WTC11 (cell line): Measurements from ENCODE around the gene NIPA2. TPM values are rescaled to one million over a fixed set of nuclear protein-coding genes. Genes with fewer than 3 reads are reported as not detected.

Experiments used
- ATAC-seq: fragments of 200-7000 bp; cut with Tn5 transposase; 2 replicates; pipeline ENCODE4 v1.10.0; 2021; ENCODE audit warnings: mild to moderate bottlenecking, moderate library complexity
- CTCF ChIA-PET: fragments of 300-600 bp; sonication (Branson Sonifier 250); formaldehyde crosslinking; loops from one replicate; lab custom pipeline; 2021; ENCODE audit warnings: antibody characterized with exemption; lab: Charles Lee
- POLR2A ChIA-PET: fragments of 350-600 bp; sonication (Branson Sonifier 250); formaldehyde crosslinking; loops from one replicate; lab custom pipeline; 2021; ENCODE audit warnings: antibody characterized with exemption; lab: Charles Lee
- DNase-seq: peaks from one replicate; pipeline ENCODE4 v3.0.0; 2021; ENCODE audit warnings: low spot score
- H3K27ac Mint-ChIP-seq: 2 replicates; pipeline ENCODE4 v1.8.0; 2021; ENCODE audit warnings: mixed read lengths
- H3K27me3 Mint-ChIP-seq: 2 replicates; pipeline ENCODE4 v1.8.0; 2021; ENCODE audit warnings: low read depth, mild to moderate bottlenecking, moderate library complexity, mixed read lengths
- H3K36me3 Mint-ChIP-seq: 2 replicates; pipeline ENCODE4 v1.8.0; 2021; ENCODE audit warnings: mixed read lengths
- H3K4me1 Mint-ChIP-seq: 2 replicates; pipeline ENCODE4 v1.8.0; 2022; ENCODE audit warnings: mixed read lengths
- H3K4me3 Mint-ChIP-seq: 2 replicates; pipeline ENCODE4 v1.8.0; 2021; ENCODE audit warnings: mild to moderate bottlenecking, moderate library complexity, mixed read lengths
- H3K9me3 Mint-ChIP-seq: 2 replicates; pipeline ENCODE4 v1.8.0; 2021; ENCODE audit warnings: mixed read lengths
- AR ChIP-seq: fragments of 250-450 bp; sonication (Bioruptor Pico); IDR thresholded peaks from 2 replicates; pipeline ENCODE4 v1.9.0; 2021; ENCODE audit warnings: mild to moderate bottlenecking
- CDX4 ChIP-seq: fragments of 250-450 bp; sonication (Bioruptor Pico); IDR thresholded peaks from 2 replicates; pipeline ENCODE4 v1.9.0; 2021; ENCODE audit warnings: moderate library complexity, mild to moderate bottlenecking, inconsistent platforms, borderline replicate concordance
- ELF4 ChIP-seq: sonication (generic); formaldehyde crosslinking; IDR thresholded peaks from 2 replicates; pipeline ENCODE4 v1.8.1; 2022; ENCODE audit warnings: low read depth, mild to moderate bottlenecking, moderate library complexity, missing genetic modification reagents
- EMX1 ChIP-seq: fragments of 250-450 bp; sonication (Bioruptor Pico); IDR thresholded peaks from 2 replicates; pipeline ENCODE4 v1.8.0; 2021; ENCODE audit warnings: mild to moderate bottlenecking
- GTF2I ChIP-seq: fragments of 250-450 bp; sonication (Bioruptor Pico); conservative IDR thresholded peaks from 2 replicates; pipeline ENCODE4 v1.4.0; 2021; ENCODE audit warnings: mild to moderate bottlenecking
- HMGA2 ChIP-seq: fragments of 250-450 bp; sonication (Bioruptor Pico); IDR thresholded peaks from 2 replicates; pipeline ENCODE4 v1.4.0; 2021; ENCODE audit warnings: mild to moderate bottlenecking, moderate library complexity
- KAT7 ChIP-seq: sonication (generic); formaldehyde crosslinking; IDR thresholded peaks from 2 replicates; pipeline ENCODE4 v1.8.1; 2023; ENCODE audit warnings: missing genetic modification reagents, mild to moderate bottlenecking, borderline replicate concordance
- NR1H2 ChIP-seq: sonication (generic); formaldehyde crosslinking; IDR thresholded peaks from 2 replicates; pipeline ENCODE4 v1.9.0; 2021; ENCODE audit warnings: mild to moderate bottlenecking, moderate library complexity, missing genetic modification reagents
- OVOL2 ChIP-seq: fragments of 250-450 bp; sonication (Bioruptor Pico); IDR thresholded peaks from 2 replicates; pipeline ENCODE4 v1.9.0; 2021; ENCODE audit warnings: mild to moderate bottlenecking, borderline replicate concordance
- TCF7 ChIP-seq: sonication (generic); formaldehyde crosslinking; IDR thresholded peaks from 2 replicates; pipeline ENCODE4 v1.8.0; 2022; ENCODE audit warnings: mild to moderate bottlenecking, low read depth, missing genetic modification reagents, moderate library complexity
- ZNF138 ChIP-seq: sonication (generic); formaldehyde crosslinking; conservative IDR thresholded peaks from 2 replicates; pipeline ENCODE4 v1.8.1; 2022; ENCODE audit warnings: mild to moderate bottlenecking, moderate library complexity, missing genetic modification reagents
- ZNF219 ChIP-seq: sonication (generic); formaldehyde crosslinking; IDR thresholded peaks from 2 replicates; pipeline ENCODE4 v1.8.0; 2023; ENCODE audit warnings: missing genetic modification reagents, mild to moderate bottlenecking, borderline replicate concordance
- ZNF281 ChIP-seq: sonication (generic); formaldehyde crosslinking; IDR thresholded peaks from 2 replicates; pipeline ENCODE4 v1.8.0; 2023; ENCODE audit warnings: mild to moderate bottlenecking, missing genetic modification reagents
- ZNF317 ChIP-seq: sonication (generic); formaldehyde crosslinking; IDR thresholded peaks from 2 replicates; pipeline ENCODE4 v1.8.1; 2023; ENCODE audit warnings: low read depth, mild to moderate bottlenecking, moderate library complexity, missing genetic modification reagents, borderline replicate concordance
- total RNA-seq: library from RNA; stranded (reverse); gene quantifications from 3 replicates; pipeline ENCODE4 v1.2.3, GENCODE V29; 2021
- TF ChIP-seq, protein P1 (sequence below): sonication (generic); formaldehyde crosslinking; IDR thresholded peaks from 2 replicates; pipeline ENCODE4 v1.8.0; 2023; ENCODE audit warnings: missing genetic modification reagents, mild to moderate bottlenecking, borderline replicate concordance
- TF ChIP-seq, protein P2 (sequence below): sonication (generic); formaldehyde crosslinking; IDR thresholded peaks from 2 replicates; pipeline ENCODE4 v1.8.1; 2022; ENCODE audit warnings: mild to moderate bottlenecking, moderate library complexity, missing genetic modification reagents

Gene NIPA2
- total RNA-seq, 1 experiment from 2014 or later: 79.5 TPM

- Mint-ChIP-seq H3K36me3 (peaks cover 53% of the 10 kb centered on the region), H3K4me1 (peaks cover 14% of the 10 kb centered on the region), H3K9me3 (peaks cover 8% of the 10 kb centered on the region), H3K27ac (no peak overlapping the region), H3K27me3 (no peaks in the 10 kb centered on the region), H3K4me3 (no peak overlapping the region)
- ChIA-PET POLR2A (interaction anchor here (0.7 kb wide), 1 partner anchor 135 kb away, joined by 3 read pairs; no protein-coding TSS in a partner anchor), CTCF (interaction anchor here (1.7 kb wide), 1 partner anchor 158 kb away, joined by 5 read pairs; no protein-coding TSS in a partner anchor)
- DNase-seq: no peak
- no peak for ATAC-seq
- TF ChIP-seq, protein P1, sequence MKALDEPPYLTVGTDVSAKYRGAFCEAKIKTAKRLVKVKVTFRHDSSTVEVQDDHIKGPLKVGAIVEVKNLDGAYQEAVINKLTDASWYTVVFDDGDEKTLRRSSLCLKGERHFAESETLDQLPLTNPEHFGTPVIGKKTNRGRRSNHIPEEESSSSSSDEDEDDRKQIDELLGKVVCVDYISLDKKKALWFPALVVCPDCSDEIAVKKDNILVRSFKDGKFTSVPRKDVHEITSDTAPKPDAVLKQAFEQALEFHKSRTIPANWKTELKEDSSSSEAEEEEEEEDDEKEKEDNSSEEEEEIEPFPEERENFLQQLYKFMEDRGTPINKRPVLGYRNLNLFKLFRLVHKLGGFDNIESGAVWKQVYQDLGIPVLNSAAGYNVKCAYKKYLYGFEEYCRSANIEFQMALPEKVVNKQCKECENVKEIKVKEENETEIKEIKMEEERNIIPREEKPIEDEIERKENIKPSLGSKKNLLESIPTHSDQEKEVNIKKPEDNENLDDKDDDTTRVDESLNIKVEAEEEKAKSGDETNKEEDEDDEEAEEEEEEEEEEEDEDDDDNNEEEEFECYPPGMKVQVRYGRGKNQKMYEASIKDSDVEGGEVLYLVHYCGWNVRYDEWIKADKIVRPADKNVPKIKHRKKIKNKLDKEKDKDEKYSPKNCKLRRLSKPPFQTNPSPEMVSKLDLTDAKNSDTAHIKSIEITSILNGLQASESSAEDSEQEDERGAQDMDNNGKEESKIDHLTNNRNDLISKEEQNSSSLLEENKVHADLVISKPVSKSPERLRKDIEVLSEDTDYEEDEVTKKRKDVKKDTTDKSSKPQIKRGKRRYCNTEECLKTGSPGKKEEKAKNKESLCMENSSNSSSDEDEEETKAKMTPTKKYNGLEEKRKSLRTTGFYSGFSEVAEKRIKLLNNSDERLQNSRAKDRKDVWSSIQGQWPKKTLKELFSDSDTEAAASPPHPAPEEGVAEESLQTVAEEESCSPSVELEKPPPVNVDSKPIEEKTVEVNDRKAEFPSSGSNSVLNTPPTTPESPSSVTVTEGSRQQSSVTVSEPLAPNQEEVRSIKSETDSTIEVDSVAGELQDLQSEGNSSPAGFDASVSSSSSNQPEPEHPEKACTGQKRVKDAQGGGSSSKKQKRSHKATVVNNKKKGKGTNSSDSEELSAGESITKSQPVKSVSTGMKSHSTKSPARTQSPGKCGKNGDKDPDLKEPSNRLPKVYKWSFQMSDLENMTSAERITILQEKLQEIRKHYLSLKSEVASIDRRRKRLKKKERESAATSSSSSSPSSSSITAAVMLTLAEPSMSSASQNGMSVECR (CRISPR knock-in tag): no peak
- no peak for TF ChIP-seq TCF7 (CRISPR knock-in tag)
- TF ChIP-seq ZNF281: no peak
- TF ChIP-seq EMX1 (CRISPR knock-in tag): no peak
- TF ChIP-seq ELF4: no peak
- no peak for TF ChIP-seq KAT7 (CRISPR knock-in tag)
- TF ChIP-seq HMGA2 (CRISPR knock-in tag): no peak
- TF ChIP-seq, protein P2, sequence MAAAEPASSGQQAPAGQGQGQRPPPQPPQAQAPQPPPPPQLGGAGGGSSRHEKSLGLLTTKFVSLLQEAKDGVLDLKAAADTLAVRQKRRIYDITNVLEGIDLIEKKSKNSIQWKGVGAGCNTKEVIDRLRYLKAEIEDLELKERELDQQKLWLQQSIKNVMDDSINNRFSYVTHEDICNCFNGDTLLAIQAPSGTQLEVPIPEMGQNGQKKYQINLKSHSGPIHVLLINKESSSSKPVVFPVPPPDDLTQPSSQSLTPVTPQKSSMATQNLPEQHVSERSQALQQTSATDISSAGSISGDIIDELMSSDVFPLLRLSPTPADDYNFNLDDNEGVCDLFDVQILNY: no peak
- no peak for TF ChIP-seq AR (CRISPR knock-in tag)
- no peak for TF ChIP-seq OVOL2
- TF ChIP-seq ZNF219: no peak
- TF ChIP-seq NR1H2 (CRISPR knock-in tag): no peak
- TF ChIP-seq CDX4: no peak
- TF ChIP-seq GTF2I (CRISPR knock-in tag): no peak
- no peak for TF ChIP-seq ZNF138
- no peak for TF ChIP-seq ZNF317 (CRISPR knock-in tag)
Measured at GRCh38 chr15:22878103-22878502, 39.6 kb downstream of the NIPA2 start.
